Spinal cord (tissue), 10 donors: ENCODE measurements around the gene MTMR11. TPM values are rescaled to one million over a fixed set of nuclear protein-coding genes. Genes with fewer than 3 reads are reported as not detected.

Experiments
- DNase-seq, 6 donors: peaks; one replicate each; pipeline versions ENCODE4 v3.0.0 to v3.0.0-alpha.2; 2013 to 2015; ENCODE audit warnings: low spot score in 6 of 6, low read depth in 4 of 6
- H3K27ac ChIP-seq: one replicate; pipeline ENCODE4 v1.5.1; 2013; ENCODE audit warnings: low read depth, low read length, control low read depth
- H3K27me3 ChIP-seq: one replicate; pipeline ENCODE4 v1.6.1; 2013; ENCODE audit warnings: low read length; ENCODE audit not compliant: control insufficient read depth, insufficient read depth
- H3K36me3 ChIP-seq: one replicate; pipeline ENCODE4 v1.6.1; 2013; ENCODE audit warnings: low read length; ENCODE audit not compliant: control insufficient read depth, insufficient read depth
- H3K4me1 ChIP-seq: one replicate; pipeline ENCODE4 v1.6.1; 2013; ENCODE audit warnings: low read length; ENCODE audit not compliant: control insufficient read depth, insufficient read depth
- H3K4me3 ChIP-seq: one replicate; pipeline ENCODE4 v1.5.1; 2013; ENCODE audit warnings: low read depth, low read length, control low read depth
- H3K9me3 ChIP-seq: one replicate; pipeline ENCODE4 v1.6.1; 2013; ENCODE audit warnings: low read length; ENCODE audit not compliant: control insufficient read depth, insufficient read depth
- WGBS: methylation state at CpG from one replicate; pipeline ENCODE4 v1.1.5; 2013; ENCODE audit warnings: missing lambda C conversion rate; ENCODE audit not compliant: insufficient coverage; 5-methylcytosine and 5-hydroxymethylcytosine counted together
- polyA plus RNA-seq, 2 donors: library from polyadenylated mRNA; unstranded; fragments of 120-200 nt; gene quantifications; one replicate each; pipeline ENCODE4 v1.2.1, GENCODE V29; 2013; ENCODE audit not compliant: insufficient read length in 2 of 2
- total RNA-seq, 2 donors: library from RNA; depleted of rRNA in 1 of 2; stranded (reverse); fragments of 120-200 nt in 1 of 2; fragments of >200 nt in 1 of 2; gene quantifications; one replicate each; pipeline versions ENCODE4 v1.2.3 to v1.2.4, GENCODE V29; 2013 to 2014
- donor health status: healthy.

MTMR11 gene
- total and polyA plus RNA-seq, 4 donors = 6.3 to 20.8 (median 13.6) TPM

DNA sequence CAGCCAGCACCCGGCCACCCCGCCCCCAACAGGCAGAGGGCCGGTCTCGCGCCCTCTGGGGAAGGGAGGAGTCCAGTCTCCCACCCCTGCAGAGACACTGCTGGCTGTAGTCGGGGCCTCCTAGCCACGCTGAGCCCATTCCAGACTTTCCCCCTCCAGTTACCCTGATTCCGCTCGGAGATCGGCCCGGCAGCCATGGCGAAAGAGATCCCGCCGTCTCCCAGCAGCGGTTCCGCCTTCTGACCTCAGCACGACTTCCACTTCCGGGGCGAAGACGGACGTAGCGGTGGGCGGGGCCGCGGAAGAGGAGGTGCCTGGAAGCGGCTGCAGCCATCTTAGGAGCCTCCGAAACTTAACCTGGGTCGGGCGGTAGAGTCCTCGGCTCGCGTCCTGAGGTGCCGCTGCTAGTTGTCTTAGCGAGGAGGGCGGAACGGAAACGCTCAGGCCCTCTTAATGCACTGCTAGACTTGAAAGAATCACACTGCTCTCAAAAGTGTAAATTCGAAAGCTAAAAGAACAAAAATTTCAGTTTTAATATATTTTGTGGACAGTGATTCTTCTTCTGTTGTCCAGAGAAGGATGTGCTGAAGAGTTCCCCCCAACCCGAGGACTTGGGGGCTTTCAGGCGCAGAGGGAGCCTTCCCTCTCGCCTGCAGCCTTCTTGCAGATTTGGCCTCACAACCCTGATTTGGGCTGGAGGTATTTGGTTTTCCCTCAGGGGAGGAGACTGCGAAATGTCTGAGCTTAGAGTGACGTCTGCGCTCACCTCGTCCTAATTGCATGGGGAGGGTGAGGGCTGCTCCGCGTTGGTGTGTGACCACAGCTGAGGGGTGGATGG is 8.9 kb downstream of the MTMR11 start, which contains the start of gene SF3B4:
TSS of gene SF3B4 (minus strand) at position 241 of the 838 bp plus-strand sequence. CDS start at position 197, 44 bp downstream.
- Histone ChIP-seq H3K27me3 (no peaks in the 10 kb centered on the region), H3K9me3 (no peaks in the 10 kb centered on the region), H3K4me3 (peak within 1 kb of the TSS; percentile 94), H3K36me3 (peaks cover 34% of the 10 kb centered on the region), H3K4me1 (peaks cover 18% of the 10 kb centered on the region), H3K27ac (peak within 1 kb of the TSS; percentile 98)
- WGBS = 0% methylated on average over 44 of the region's 47 CpGs
- DNase-seq = peak; percentile 82 to 98 (median 91)

DNA sequence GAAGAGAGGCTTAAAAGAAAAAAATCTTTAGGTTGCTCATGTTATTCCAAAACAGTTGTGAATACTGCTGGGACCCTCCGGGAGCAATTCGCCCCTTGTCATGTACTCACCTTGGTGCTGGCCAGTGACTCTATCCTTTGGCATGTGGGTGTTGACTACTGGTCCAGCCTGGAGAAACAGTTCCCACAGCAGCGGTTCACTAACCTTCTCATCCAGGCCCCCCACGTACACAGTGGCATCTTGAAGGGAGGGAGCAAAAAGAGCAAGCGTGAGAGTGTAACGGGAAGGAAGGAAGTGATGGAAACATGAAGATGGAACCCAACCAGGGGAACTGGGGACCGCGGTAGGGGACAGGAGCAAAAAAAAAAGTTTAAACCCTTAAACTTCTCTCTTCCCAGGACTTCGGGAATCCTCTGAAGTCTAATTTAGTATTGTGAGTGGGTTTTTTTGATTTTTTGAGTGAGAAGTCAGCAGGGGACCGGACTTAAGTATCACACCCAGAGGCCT is 9.6 kb downstream of the MTMR11 start:
- DNase-seq = no peak
- 10% methylated on average over 2 of the region's 10 CpGs for WGBS
- Histone ChIP-seq H3K9me3 (no peaks in the 10 kb centered on the region), H3K36me3 (peaks cover 39% of the 10 kb centered on the region), H3K4me3 (peak overlapping the region; percentile 94), H3K4me1 (peaks cover 18% of the 10 kb centered on the region), H3K27ac (peak overlapping the region; percentile 98), H3K27me3 (no peaks in the 10 kb centered on the region)

DNA sequence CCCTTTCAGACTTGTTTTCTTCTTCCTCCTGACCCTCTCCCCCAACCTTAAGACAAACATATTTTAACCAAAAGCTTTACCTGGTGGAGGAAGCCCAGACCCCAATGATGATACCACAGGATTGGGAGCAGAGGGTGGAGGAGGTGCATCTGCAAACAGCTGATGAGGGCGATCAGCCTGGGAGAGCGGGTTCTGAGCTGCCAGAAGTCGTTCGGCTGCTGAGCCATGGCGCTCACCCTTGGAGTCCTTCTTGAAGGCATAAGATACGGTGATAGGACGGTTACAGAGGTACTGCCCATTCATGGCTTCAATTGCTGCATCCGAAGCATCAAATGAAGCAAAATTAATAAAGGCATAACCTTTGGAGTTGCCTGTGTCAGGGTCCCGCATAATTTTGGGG is 10.4 kb downstream of the MTMR11 start:
- H3K9me3 ChIP-seq = no peaks in the 10 kb centered on the region
- H3K27ac ChIP-seq = no peak overlapping the region
- peaks cover 40% of the 10 kb centered on the region for H3K36me3 ChIP-seq
- no peaks in the 10 kb centered on the region for H3K27me3 ChIP-seq
- peaks cover 18% of the 10 kb centered on the region for H3K4me1 ChIP-seq
- DNase-seq = no peak
- no peak overlapping the region for H3K4me3 ChIP-seq
- 86% methylated on average over 8 of the region's 9 CpGs for WGBS

DNA sequence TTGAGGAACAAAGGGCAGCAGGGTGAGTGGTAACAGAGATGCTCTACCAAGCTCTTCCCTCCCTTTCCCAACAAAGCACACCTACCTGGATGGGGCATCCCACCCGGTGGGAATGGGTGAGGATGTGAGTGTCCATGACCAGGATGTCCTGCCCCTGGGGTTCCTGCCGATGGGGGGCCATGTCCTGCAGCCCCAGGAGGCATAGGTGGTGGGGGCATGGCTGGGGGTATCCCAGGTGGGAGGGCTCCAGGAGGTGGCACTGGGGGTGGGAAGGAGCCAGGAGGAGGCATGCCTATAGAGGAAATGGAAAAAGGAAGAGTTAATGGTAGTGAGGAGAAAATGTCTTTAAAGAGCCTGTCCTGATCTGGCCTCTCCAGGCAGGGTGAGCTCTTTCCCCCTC is 10.9 kb downstream of the MTMR11 start:
- no peak for DNase-seq
- WGBS = 92% methylated on average over 1 of the region's 2 CpGs
- no peaks in the 10 kb centered on the region for H3K27me3 ChIP-seq
- peaks cover 18% of the 10 kb centered on the region for H3K4me1 ChIP-seq
- no peaks in the 10 kb centered on the region for H3K9me3 ChIP-seq
- H3K4me3 ChIP-seq = no peak overlapping the region
- no peak overlapping the region for H3K27ac ChIP-seq
- peaks cover 40% of the 10 kb centered on the region for H3K36me3 ChIP-seq

DNA sequence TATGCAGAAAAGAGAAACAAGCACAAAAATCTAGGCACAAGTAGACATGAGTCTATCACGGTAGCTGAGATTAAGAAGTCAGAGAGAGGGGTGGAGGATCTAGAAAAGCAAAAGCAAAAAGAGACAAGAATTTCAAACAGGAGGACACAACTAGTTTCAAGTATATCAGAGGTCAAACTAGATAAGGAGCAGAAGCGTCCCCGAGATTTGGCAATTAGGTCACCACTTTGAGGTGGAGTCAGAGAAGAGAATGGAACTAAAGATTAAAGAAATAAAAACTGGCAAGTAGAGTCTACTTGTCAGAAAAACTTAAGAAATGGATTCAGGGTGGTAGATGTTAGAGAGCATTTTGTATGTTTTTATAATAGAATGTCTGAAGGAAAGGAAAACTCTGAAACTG is 11.3 kb downstream of the MTMR11 start:
- peaks cover 38% of the 10 kb centered on the region for H3K36me3 ChIP-seq
- WGBS = 88% methylated on average over 2 of the region's 3 CpGs
- H3K4me3 ChIP-seq = no peak overlapping the region

DNA sequence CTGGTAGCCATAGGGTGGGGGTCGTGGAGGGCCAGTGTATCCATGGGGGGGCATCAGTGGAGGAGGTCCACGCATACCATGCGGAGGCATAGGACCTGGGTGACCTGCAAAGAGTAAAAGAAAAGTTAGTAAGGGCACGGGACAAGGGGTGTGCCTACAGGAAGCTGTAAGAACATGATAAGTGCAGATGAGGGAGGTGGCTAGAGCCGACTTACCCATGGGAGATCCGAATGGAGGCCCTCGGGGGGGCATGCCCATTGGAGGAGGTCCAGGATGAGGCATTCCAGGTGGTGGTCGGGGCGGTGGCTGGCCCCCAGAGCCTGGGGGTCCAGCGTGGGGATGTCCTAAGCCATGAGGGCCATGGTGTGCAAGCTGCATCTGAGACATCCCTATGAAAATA is 13.1 kb downstream of the MTMR11 start:
- H3K27ac ChIP-seq = no peak overlapping the region
- H3K4me3 ChIP-seq = no peak overlapping the region
- no peaks in the 10 kb centered on the region for H3K27me3 ChIP-seq
- peaks cover 37% of the 10 kb centered on the region for H3K36me3 ChIP-seq
- H3K9me3 ChIP-seq = no peaks in the 10 kb centered on the region
- peaks cover 18% of the 10 kb centered on the region for H3K4me1 ChIP-seq
- no peak for DNase-seq
- WGBS = 77% methylated on average over 7 of the region's 10 CpGs

More for the DNA sequence above, 11.3 kb downstream of the MTMR11 start:
- no peak for DNase-seq
- H3K27ac ChIP-seq = no peak overlapping the region
- no peaks in the 10 kb centered on the region for H3K27me3 ChIP-seq
- H3K9me3 ChIP-seq = no peaks in the 10 kb centered on the region
- peaks cover 18% of the 10 kb centered on the region for H3K4me1 ChIP-seq

DNA sequence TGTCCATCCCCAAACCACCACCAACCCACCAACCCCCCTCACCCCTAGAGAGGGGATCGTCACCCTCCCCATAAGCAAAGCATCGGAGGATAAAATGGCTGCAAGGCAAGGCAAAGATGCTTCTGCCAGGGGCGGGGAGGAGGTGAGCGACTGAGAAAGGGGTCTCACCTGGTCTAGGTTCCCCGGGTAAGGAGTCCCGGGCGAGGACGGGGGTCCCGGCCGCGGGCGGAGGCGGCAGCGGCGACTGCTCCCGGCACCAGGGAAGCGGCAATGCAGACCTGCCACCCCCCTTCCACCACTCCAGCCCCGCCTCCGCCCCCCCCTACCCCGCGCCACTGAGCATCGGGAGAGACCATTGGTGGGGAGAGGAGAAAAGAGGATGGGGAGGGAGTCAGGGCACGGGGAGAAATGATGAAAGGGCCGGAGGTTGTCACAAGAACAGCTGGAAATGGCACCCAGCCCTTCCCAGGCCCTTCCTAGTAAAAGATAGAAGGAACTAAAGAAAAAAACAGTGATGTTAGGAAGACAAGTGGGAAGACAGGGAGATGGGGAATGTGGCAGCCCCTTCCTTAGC is 19.0 kb downstream of the MTMR11 start, which contains the start of gene SV2A:
TSS of gene SV2A (minus strand) at position 274 of the 574 bp plus-strand sequence. CDS start 4,004 bp downstream, outside the sequence.
- H3K4me1 ChIP-seq = peaks cover 19% of the 10 kb centered on the region
- H3K27ac ChIP-seq = no peak within 1 kb of the TSS
- DNase-seq = peak in 4 of 6 donors; percentile 65 to 96 (median 86)
- 0% methylated on average over 9 of the region's 24 CpGs for WGBS
- H3K4me3 ChIP-seq = peak within 1 kb of the TSS; percentile 78
- no peaks in the 10 kb centered on the region for H3K27me3 ChIP-seq
- H3K36me3 ChIP-seq = peaks cover 20% of the 10 kb centered on the region
- H3K9me3 ChIP-seq = no peaks in the 10 kb centered on the region

DNA sequence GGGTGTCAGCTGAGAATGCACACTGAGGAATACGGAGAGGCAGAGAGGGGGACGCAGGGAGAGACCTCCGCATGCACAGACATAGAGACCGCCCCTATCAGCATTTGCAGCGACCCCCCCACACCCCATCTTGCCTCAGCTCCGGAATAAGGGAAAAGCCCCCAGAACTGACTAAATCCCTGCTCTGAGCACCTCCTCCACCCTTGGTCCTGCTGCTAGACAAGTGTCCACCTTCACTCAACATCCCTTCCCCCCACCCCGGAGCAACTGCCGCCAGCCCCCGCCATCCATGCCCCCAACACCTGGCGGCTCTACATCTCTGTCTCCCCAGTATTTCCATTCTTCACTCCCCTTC is 19.8 kb downstream of the MTMR11 start:
- Histone ChIP-seq H3K4me3 (peak overlapping the region; percentile 78), H3K27me3 (no peaks in the 10 kb centered on the region), H3K4me1 (peaks cover 19% of the 10 kb centered on the region), H3K9me3 (no peaks in the 10 kb centered on the region), H3K36me3 (peaks cover 21% of the 10 kb centered on the region), H3K27ac (no peak overlapping the region)
- 0% methylated on average over 8 of the region's 10 CpGs for WGBS
- peak in 1 of 6 donors; percentile 54 for DNase-seq

DNA sequence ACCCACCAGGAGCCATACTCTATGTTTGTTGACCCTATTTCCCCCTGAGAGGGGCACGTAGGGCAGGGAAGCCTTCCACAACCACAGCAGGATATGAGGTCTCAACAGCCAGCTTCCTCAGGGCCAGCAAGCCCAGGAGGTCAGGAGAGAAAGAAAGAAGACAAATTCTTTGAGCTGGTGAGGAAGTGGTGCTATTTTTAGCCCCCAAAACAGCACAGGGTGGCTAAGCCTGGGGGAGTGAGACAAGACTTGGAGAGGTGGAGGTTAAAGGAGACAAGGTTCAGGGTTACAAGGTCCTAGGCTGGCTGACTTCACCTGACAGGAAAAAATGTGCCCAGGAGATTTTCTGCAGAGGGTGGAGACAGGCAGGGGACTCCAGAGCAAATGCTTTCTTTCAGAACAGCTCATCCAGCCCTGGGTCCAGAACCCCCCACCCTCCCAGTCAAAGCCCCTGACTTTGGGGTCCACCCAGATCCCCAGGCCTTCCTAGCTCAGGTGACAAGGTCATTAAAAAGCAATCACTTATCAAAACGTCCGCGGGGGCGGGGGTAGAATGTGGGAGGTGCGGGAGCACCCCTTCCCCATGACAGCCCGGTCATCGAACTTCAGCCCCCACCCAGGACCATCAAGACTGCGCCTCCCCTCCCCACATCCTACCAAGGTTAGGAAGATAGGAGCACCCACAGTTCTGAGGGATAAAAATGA is 20.3 kb downstream of the MTMR11 start:
- 0% methylated on average over 1 of the region's 9 CpGs for WGBS
- no peak for DNase-seq
- H3K36me3 ChIP-seq = peaks cover 26% of the 10 kb centered on the region
- H3K27me3 ChIP-seq = no peaks in the 10 kb centered on the region
- no peaks in the 10 kb centered on the region for H3K9me3 ChIP-seq
- peaks cover 19% of the 10 kb centered on the region for H3K4me1 ChIP-seq
- no peak overlapping the region for H3K27ac ChIP-seq
- peak overlapping the region; percentile 78 for H3K4me3 ChIP-seq
